Naive thymus-derived CD4-positive, alpha-beta T cell (primary cell): ENCODE data around the gene HECTD3. TPM values are rescaled to one million over a fixed set of nuclear protein-coding genes. Genes with fewer than 3 reads are reported as not detected.

Experiments used
- ATAC-seq: fragments of 150-1000 bp; cut with Tn5 transposase; 2 replicates; pipeline ENCODE4 v1.10.0; 2021; ENCODE audit warnings: mild to moderate bottlenecking, moderate library complexity
- CTCF ChIA-PET: fragments of 350-600 bp; sonication (Branson Sonifier 250); formaldehyde crosslinking; loops from one replicate; lab custom pipeline; 2021; ENCODE audit warnings: antibody characterized with exemption; lab: Charles Lee
- POLR2A ChIA-PET: fragments of 350-600 bp; sonication (Branson Sonifier 250); formaldehyde crosslinking; loops from one replicate; lab custom pipeline; 2021; ENCODE audit warnings: antibody characterized with exemption, inconsistent platforms; lab: Charles Lee
- DNase-seq, 9 donors: peaks; one replicate each; pipeline versions ENCODE4 v3.0.0 to v3.0.0-alpha.2; 2020 to 2022; ENCODE audit warnings: mixed read lengths in 1 of 9
- H3K27ac ChIP-seq: one replicate; pipeline ENCODE4 v1.7.0; 2013; ENCODE audit warnings: mild to moderate bottlenecking, low read depth, low read length, moderate library complexity
- H3K27me3 ChIP-seq, 2 donors: one replicate each; pipeline ENCODE4 v1.7.0; 2013; ENCODE audit warnings: low read length in 2 of 2, mild to moderate bottlenecking in 2 of 2, moderate library complexity in 2 of 2; ENCODE audit not compliant: control insufficient read depth in 2 of 2, insufficient read depth in 2 of 2
- H3K36me3 ChIP-seq, 3 experiments: 1 replicate in 2 of 3; 2 replicates in 1 of 3; pipeline ENCODE4 v1.7.0; 2013; ENCODE audit warnings: low read length in 3 of 3, mild to moderate bottlenecking in 3 of 3, moderate library complexity in 1 of 3; ENCODE audit not compliant: insufficient read depth in 3 of 3, control insufficient read depth in 2 of 3
- H3K4me1 ChIP-seq, 2 donors: one replicate each; pipeline ENCODE4 v1.7.0; 2013; ENCODE audit warnings: low read length in 2 of 2, mild to moderate bottlenecking in 2 of 2, moderate library complexity in 1 of 2; ENCODE audit not compliant: control insufficient read depth in 2 of 2, insufficient read depth in 2 of 2
- H3K4me3 ChIP-seq: 2 replicates; pipeline ENCODE4 v1.7.0; 2013; ENCODE audit warnings: mild to moderate bottlenecking, low read length
- H3K9me3 ChIP-seq, 3 experiments: 1 replicate in 2 of 3; 2 replicates in 1 of 3; pipeline ENCODE4 v1.7.0; 2013; ENCODE audit warnings: low read length in 3 of 3; ENCODE audit not compliant: control insufficient read depth in 2 of 3
- H3K27ac Mint-ChIP-seq, 9 donors: one replicate each; pipeline ENCODE4 v1.8.0; 2020 to 2022; ENCODE audit warnings: mixed read lengths in 9 of 9, mild to moderate bottlenecking in 8 of 9, moderate library complexity in 5 of 9, inconsistent platforms in 2 of 9
- H3K27me3 Mint-ChIP-seq, 5 donors: one replicate each; pipeline ENCODE4 v1.8.0; 2021 to 2022; ENCODE audit warnings: mixed read lengths in 5 of 5, mild to moderate bottlenecking in 1 of 5
- H3K36me3 Mint-ChIP-seq, 5 donors: one replicate each; pipeline ENCODE4 v1.8.0; 2020 to 2022; ENCODE audit warnings: mixed read lengths in 5 of 5, mild to moderate bottlenecking in 3 of 5, inconsistent platforms in 1 of 5
- H3K4me1 Mint-ChIP-seq, 7 donors: one replicate each; pipeline ENCODE4 v1.8.0; 2020 to 2022; ENCODE audit warnings: mixed read lengths in 7 of 7, mild to moderate bottlenecking in 3 of 7, inconsistent platforms in 1 of 7
- H3K4me3 Mint-ChIP-seq, 10 donors: one replicate each; pipeline ENCODE4 v1.8.0; 2020 to 2022; ENCODE audit warnings: mild to moderate bottlenecking in 10 of 10, mixed read lengths in 10 of 10, moderate library complexity in 6 of 10, inconsistent platforms in 2 of 10
- H3K9me3 Mint-ChIP-seq, 11 donors: one replicate each; pipeline ENCODE4 v1.8.0; 2020 to 2022; ENCODE audit warnings: mixed read lengths in 11 of 11, mild to moderate bottlenecking in 4 of 11, inconsistent platforms in 1 of 11, moderate library complexity in 1 of 11
- intact Hi-C, 2 donors: fragments of 100-400 bp; cut with micrococcal nuclease; formaldehyde crosslinking; loops; one replicate each; pipeline ENCODE4 v1.15.1; 2023
- polyA plus RNA-seq, 2 donors: library from polyadenylated mRNA; unstranded; fragments of 300-500 nt; fragmentation: Illumina TruSeq; gene quantifications; one replicate each; pipeline ENCODE4 v1.2.3, GENCODE V29; 2021
- total RNA-seq, 6 experiments: library from RNA in 5 of 6; stranded (reverse) in 5 of 6; gene quantifications; 1 replicate in 5 of 6; 2 replicates in 1 of 6; pipeline ENCODE4 v1.2.3 and lab custom pipeline; 2021 to 2026

HECTD3 gene
- total and polyA plus RNA-seq, 7 experiments from 2014 or later, result 12.2 to 53.7 (median 39.5) TPM

- ATAC-seq (peak; percentile 77), DNase-seq (no peak)
- H3K36me3 ChIP-seq, result peaks cover 5 to 43% (median 17%) of the 10 kb centered on the region in 3 experiments
- peaks cover 0 to 9% (median 8%) of the 10 kb centered on the region in 7 donors for H3K4me1 Mint-ChIP-seq
- peak overlapping the region; percentile 11 to 84 (median 54) for H3K27ac Mint-ChIP-seq
- no peak overlapping the region for H3K4me3 Mint-ChIP-seq
- ChIA-PET CTCF (no interaction called here), POLR2A (interaction anchor here (1.1 kb wide), 1 partner anchor 10 kb away, joined by 4 read pairs; the partner anchor contains the start of gene HECTD3)
- no peaks in the 10 kb centered on the region for H3K9me3 Mint-ChIP-seq
- H3K27ac ChIP-seq, result no peak overlapping the region
- H3K27me3 ChIP-seq, result no peaks in the 10 kb centered on the region
- no peaks in the 10 kb centered on the region for H3K4me1 ChIP-seq
- H3K4me3 ChIP-seq, result no peak overlapping the region
- intact Hi-C loops, result no loop called here
- peaks cover 10 to 30% (median 15%) of the 10 kb centered on the region in 5 donors for H3K36me3 Mint-ChIP-seq
- no peaks in the 10 kb centered on the region for H3K27me3 Mint-ChIP-seq
- H3K9me3 ChIP-seq, result no peaks in the 10 kb centered on the region
These were observed 10.1 kb downstream of the HECTD3 start for GRCh38 chr1:45001011-45001481.

- DNase-seq, result no peak
- peaks cover 0 to 16% (median 7%) of the 10 kb centered on the region in 5 donors for H3K36me3 Mint-ChIP-seq
- no peak overlapping the region for H3K4me3 Mint-ChIP-seq
- H3K4me1 ChIP-seq, result no peaks in the 10 kb centered on the region
- no peak for ATAC-seq
- ChIA-PET CTCF (interaction anchor here (2.0 kb wide), 1 partner anchor 15 kb away, joined by 4 read pairs; no protein-coding TSS in a partner anchor), POLR2A (no interaction called here)
- H3K27ac ChIP-seq, result no peak overlapping the region
- H3K4me3 ChIP-seq, result no peak overlapping the region
- H3K27me3 Mint-ChIP-seq, result no peaks in the 10 kb centered on the region
- peaks cover 0 to 9% (median 8%) of the 10 kb centered on the region in 7 donors for H3K4me1 Mint-ChIP-seq
- H3K36me3 ChIP-seq, result peaks cover 0 to 25% (median 5%) of the 10 kb centered on the region in 3 experiments
- peak overlapping the region in 2 of 9 donors; percentile 48 to 63 for H3K27ac Mint-ChIP-seq
- H3K9me3 ChIP-seq, result no peaks in the 10 kb centered on the region
- no peaks in the 10 kb centered on the region for H3K27me3 ChIP-seq
- intact Hi-C loops, result no loop called here
- H3K9me3 Mint-ChIP-seq, result no peaks in the 10 kb centered on the region
These were observed 11.9 kb downstream of the HECTD3 start for GRCh38 chr1:44999232-44999631.

GRCh38 chr1:44995467-44996238, 15.5 kb downstream of the HECTD3 start:
- H3K36me3 Mint-ChIP-seq, result no peaks in the 10 kb centered on the region

GRCh38 chr1:44994309-44994898, 16.7 kb downstream of the HECTD3 start:
- no peaks in the 10 kb centered on the region for H3K9me3 Mint-ChIP-seq

More at GRCh38 chr1:44995467-44996238, 15.5 kb downstream of the HECTD3 start:
- Mint-ChIP-seq H3K4me3 (no peak overlapping the region), H3K4me1 (peaks cover 0 to 4% (median 3%) of the 10 kb centered on the region in 7 donors), H3K27ac (no peak overlapping the region), H3K9me3 (no peaks in the 10 kb centered on the region), H3K27me3 (peaks cover 0 to 2% (median 0%) of the 10 kb centered on the region in 5 donors)
- no peaks in the 10 kb centered on the region for H3K27me3 ChIP-seq
- no peaks in the 10 kb centered on the region for H3K36me3 ChIP-seq
- H3K9me3 ChIP-seq, result no peaks in the 10 kb centered on the region
- intact Hi-C loops, result no loop called here
- CTCF ChIA-PET, result no interaction called here
- no peak overlapping the region for H3K27ac ChIP-seq
- no peak for ATAC-seq
- DNase-seq, result no peak
- no peaks in the 10 kb centered on the region for H3K4me1 ChIP-seq
- POLR2A ChIA-PET, result no interaction called here
- H3K4me3 ChIP-seq, result no peak overlapping the region

GRCh38 chr1:44988531-44989156, 22.5 kb downstream of the HECTD3 start:
- peaks cover 8 to 13% of the 10 kb centered on the region in 2 donors for H3K4me1 ChIP-seq
- intact Hi-C loops, result loop anchor here (5.0 kb wide), 2 partner anchors 266 to 699 kb away; partner anchors contain the start of genes GPBP1L1 (in 2 of the 2) and TMEM69 (in 2 of the 2)
- H3K4me3 ChIP-seq, result no peak overlapping the region
- peak overlapping the region in 3 of 10 donors; percentile 25 to 33 (median 33) for H3K4me3 Mint-ChIP-seq
- no peaks in the 10 kb centered on the region for H3K27me3 ChIP-seq
- H3K36me3 Mint-ChIP-seq, result no peaks in the 10 kb centered on the region
- H3K27me3 Mint-ChIP-seq, result peaks cover 0 to 2% (median 0%) of the 10 kb centered on the region in 5 donors
- DNase-seq (no peak), ATAC-seq (no peak)
- no peaks in the 10 kb centered on the region for H3K9me3 Mint-ChIP-seq
- no peaks in the 10 kb centered on the region for H3K9me3 ChIP-seq
- peaks cover 7 to 24% (median 16%) of the 10 kb centered on the region in 7 donors for H3K4me1 Mint-ChIP-seq
- POLR2A ChIA-PET, result interaction anchor here (0.6 to 2.4 kb wide), 3 partner anchors 22 to 192 kb away, joined by 3 to 8 read pairs (median 6); partner anchors contain the start of genes BTBD19 and HECTD3
- no peaks in the 10 kb centered on the region for H3K36me3 ChIP-seq
- H3K27ac Mint-ChIP-seq, result no peak overlapping the region
- CTCF ChIA-PET, result interaction anchor here (0.5 to 4.2 kb wide), 5 partner anchors 22 to 256 kb away, joined by 3 to 15 read pairs (median 4); partner anchors contain the start of genes HECTD3, PLK3 and UROD
- H3K27ac ChIP-seq, result no peak overlapping the region

More at GRCh38 chr1:44994309-44994898, 16.7 kb downstream of the HECTD3 start:
- Histone ChIP-seq H3K36me3 (no peaks in the 10 kb centered on the region), H3K4me1 (no peaks in the 10 kb centered on the region), H3K27ac (no peak overlapping the region), H3K27me3 (no peaks in the 10 kb centered on the region), H3K4me3 (no peak overlapping the region), H3K9me3 (no peaks in the 10 kb centered on the region)
- intact Hi-C loops, result no loop called here
- no peak for ATAC-seq
- H3K4me3 Mint-ChIP-seq, result no peak overlapping the region
- H3K4me1 Mint-ChIP-seq, result no peaks in the 10 kb centered on the region
- H3K36me3 Mint-ChIP-seq, result no peaks in the 10 kb centered on the region
- POLR2A ChIA-PET, result no interaction called here
- peaks cover 0 to 2% (median 0%) of the 10 kb centered on the region in 5 donors for H3K27me3 Mint-ChIP-seq
- H3K27ac Mint-ChIP-seq, result no peak overlapping the region
- DNase-seq, result no peak
- CTCF ChIA-PET, result interaction anchor here (0.6 kb wide), 1 partner anchor 264 kb away, joined by 3 read pairs; no protein-coding TSS in a partner anchor
